H9 (cell line): ENCODE measurements around the gene MEGF9. TPM values are rescaled to one million over a fixed set of nuclear protein-coding genes. Genes with fewer than 3 reads are reported as not detected.

Source experiments
- DNase-seq: peaks from one replicate; pipeline ENCODE4 v3.0.0-alpha.2; 2017
- H2AFZ ChIP-seq: one replicate; pipeline ENCODE4 v1.6.1; 2013; ENCODE audit warnings: mild to moderate bottlenecking, low read length, control low read depth, moderate library complexity
- H2AK5ac ChIP-seq: 2 replicates; pipeline ENCODE4 v1.6.1; 2013; ENCODE audit warnings: low read length, control low read depth, mixed read lengths; ENCODE audit not compliant: insufficient read length
- H2BK120ac ChIP-seq: one replicate; pipeline ENCODE4 v1.6.1; 2013; ENCODE audit warnings: low read depth, mild to moderate bottlenecking, low read length, control low read depth, inconsistent platforms; ENCODE audit not compliant: poor library complexity, severe bottlenecking
- H2BK12ac ChIP-seq: 2 replicates; pipeline ENCODE4 v1.6.1; 2013; ENCODE audit warnings: low read length, control low read depth, mixed read lengths, low read depth; ENCODE audit not compliant: insufficient read length
- H2BK15ac ChIP-seq: 2 replicates; pipeline ENCODE4 v1.6.1; 2013; ENCODE audit warnings: low read depth, low read length, control low read depth
- H2BK20ac ChIP-seq: one replicate; pipeline ENCODE4 v1.6.1; 2013; ENCODE audit warnings: low read depth, mild to moderate bottlenecking, low read length, control low read depth, inconsistent platforms; ENCODE audit not compliant: poor library complexity, severe bottlenecking
- H2BK5ac ChIP-seq: 2 replicates; pipeline ENCODE4 v1.6.1; 2013; ENCODE audit warnings: low read length, control low read depth, mixed read lengths; ENCODE audit not compliant: insufficient read length
- H3K14ac ChIP-seq: 2 replicates; pipeline ENCODE4 v1.6.1; 2013; ENCODE audit warnings: low read length, control low read depth; ENCODE audit not compliant: insufficient read depth
- H3K18ac ChIP-seq: 2 replicates; pipeline ENCODE4 v1.6.1; 2013; ENCODE audit warnings: low read depth, mild to moderate bottlenecking, mixed read lengths, low read length, control low read depth; ENCODE audit not compliant: insufficient read length
- H3K23ac ChIP-seq: 2 replicates; pipeline ENCODE4 v1.6.1; 2013; ENCODE audit warnings: low read length, control low read depth, mixed read lengths, low read depth; ENCODE audit not compliant: insufficient read length
- H3K23me2 ChIP-seq: 2 replicates; pipeline ENCODE4 v1.6.1; 2013; ENCODE audit warnings: low read depth, mild to moderate bottlenecking, mixed read lengths, low read length, control low read depth; ENCODE audit not compliant: insufficient read length, poor library complexity, severe bottlenecking
- H3K27ac ChIP-seq: 2 replicates; pipeline ENCODE4 v1.5.1; 2013; ENCODE audit warnings: low read length, control low read depth, mixed read lengths, low read depth; ENCODE audit not compliant: insufficient read length
- H3K27me3 ChIP-seq: 2 replicates; pipeline ENCODE4 v1.6.1; 2013; ENCODE audit warnings: low read length, control low read depth, inconsistent platforms; ENCODE audit not compliant: insufficient read depth
- H3K4ac ChIP-seq: 2 replicates; pipeline ENCODE4 v1.6.1; 2013; ENCODE audit warnings: low read depth, mild to moderate bottlenecking, control low read depth, inconsistent platforms, low read length, moderate library complexity
- H3K4me1 ChIP-seq: 2 replicates; pipeline ENCODE4 v1.6.1; 2013; ENCODE audit warnings: low read length, control low read depth, inconsistent platforms; ENCODE audit not compliant: insufficient read depth
- H3K4me2 ChIP-seq: 2 replicates; pipeline ENCODE4 v1.6.1; 2013; ENCODE audit warnings: low read length, control low read depth, mixed read lengths; ENCODE audit not compliant: insufficient read length, insufficient read depth
- H3K56ac ChIP-seq: 2 replicates; pipeline ENCODE4 v1.6.1; 2013; ENCODE audit warnings: low read depth, mild to moderate bottlenecking, mixed read lengths, low read length, control low read depth; ENCODE audit not compliant: insufficient read length
- H3K79me1 ChIP-seq: 2 replicates; pipeline ENCODE4 v1.6.1; 2013; ENCODE audit warnings: low read depth, mild to moderate bottlenecking, moderate library complexity, low read length, control low read depth, inconsistent platforms; ENCODE audit not compliant: insufficient read depth, poor library complexity, severe bottlenecking
- H3K79me2 ChIP-seq: 2 replicates; pipeline ENCODE4 v1.6.1; 2013; ENCODE audit warnings: low read length, control low read depth, inconsistent platforms; ENCODE audit not compliant: insufficient read depth
- H3K9ac ChIP-seq: 2 replicates; pipeline ENCODE4 v1.6.1; 2013; ENCODE audit warnings: low read length, control low read depth, mixed read lengths; ENCODE audit not compliant: insufficient read length; ENCODE audit errors: extremely low read depth
- H3K9me3 ChIP-seq: one replicate; pipeline ENCODE4 v1.6.1; 2013; ENCODE audit warnings: low read depth, low read length, inconsistent platforms; ENCODE audit not compliant: control insufficient read depth
- H3T11ph ChIP-seq: one replicate; pipeline ENCODE4 v1.6.1; 2013; ENCODE audit warnings: mild to moderate bottlenecking, low read length, control low read depth, inconsistent platforms
- H4K20me1 ChIP-seq: one replicate; pipeline ENCODE4 v1.6.1; 2013; ENCODE audit not compliant: control insufficient read depth, insufficient read length, insufficient read depth
- H4K5ac ChIP-seq: 2 replicates; pipeline ENCODE4 v1.6.1; 2013; ENCODE audit warnings: low read depth, mild to moderate bottlenecking, mixed read lengths, low read length, control low read depth; ENCODE audit not compliant: insufficient read length
- H4K8ac ChIP-seq: replicated peaks from 2 replicates; pipeline ENCODE4 v1.6.1; 2013; ENCODE audit warnings: low read length, control low read depth, mixed read lengths, low read depth; ENCODE audit not compliant: insufficient read length
- H4K91ac ChIP-seq: 2 replicates; pipeline ENCODE4 v1.6.1; 2013; ENCODE audit warnings: low read depth, mild to moderate bottlenecking, moderate library complexity, mixed read lengths, low read length, control low read depth; ENCODE audit not compliant: insufficient read length
- H3K27ac Mint-ChIP-seq, 3 experiments: 2 replicates in 2 of 3; 3 replicates in 1 of 3; pipeline ENCODE4 v1.8.0; 2020 to 2021; ENCODE audit warnings: mixed read lengths in 3 of 3, mild to moderate bottlenecking in 1 of 3, moderate library complexity in 1 of 3
- H3K27me3 Mint-ChIP-seq: 2 replicates; pipeline ENCODE4 v1.8.0; 2021; ENCODE audit warnings: low read depth, mild to moderate bottlenecking, moderate library complexity, mixed read lengths
- H3K36me3 Mint-ChIP-seq, 3 experiments: 2 replicates in 2 of 3; 3 replicates in 1 of 3; pipeline ENCODE4 v1.8.0; 2020 to 2021; ENCODE audit warnings: low read depth in 3 of 3, mixed read lengths in 3 of 3; ENCODE audit not compliant: insufficient read depth in 1 of 3
- H3K4me1 Mint-ChIP-seq, 2 experiments: 2 replicates each; pipeline ENCODE4 v1.8.0; 2020; ENCODE audit warnings: mixed read lengths in 2 of 2
- H3K4me3 Mint-ChIP-seq, 2 experiments: 2 replicates in 1 of 2; 3 replicates in 1 of 2; pipeline ENCODE4 v1.8.0; 2020 to 2021; ENCODE audit warnings: mild to moderate bottlenecking in 2 of 2, mixed read lengths in 2 of 2, moderate library complexity in 1 of 2
- H3K9me3 Mint-ChIP-seq, 2 experiments: 2 replicates in 1 of 2; 3 replicates in 1 of 2; pipeline ENCODE4 v1.8.0; 2020; ENCODE audit warnings: mild to moderate bottlenecking in 2 of 2, mixed read lengths in 2 of 2, moderate library complexity in 1 of 2
- CTCF ChIP-seq: fragments of 200-600 bp; sonication (generic); conservative IDR thresholded peaks from 3 replicates; pipeline ENCODE4 v1.8.0; 2021; ENCODE audit warnings: antibody characterized with exemption, mild to moderate bottlenecking
- WGBS: extraction: QIAGEN DNeasy Blood & Tissue Kit; methylation state at CpG from one replicate; pipeline ENCODE4 v1.1.7; 2013; ENCODE audit warnings: missing lambda C conversion rate, low lambda C conversion rate, mixed read lengths; ENCODE audit not compliant: insufficient read length; ENCODE audit errors: extremely low coverage; 5-methylcytosine and 5-hydroxymethylcytosine counted together
- total RNA-seq: library from RNA; stranded (reverse); gene quantifications from 2 replicates; pipeline ENCODE4 v1.2.1, GENCODE V29; 2021

The MEGF9 gene
- total RNA-seq, 1 experiment from 2014 or later, result 0.94 TPM

- Histone ChIP-seq H3K27me3 (peaks cover 30% of the 10 kb centered on the region; the same call in 1 of the 2 replicates), H2BK5ac (no peak overlapping the region), H3K27ac (no peak overlapping the region), H3K79me1 (no peaks in the 10 kb centered on the region), H4K20me1 (no peaks in the 10 kb centered on the region), H3K18ac (no peak overlapping the region), H3K9ac (no peak overlapping the region), H3K56ac (no peak overlapping the region), H3K23me2 (no peaks in the 10 kb centered on the region), H3K79me2 (no peaks in the 10 kb centered on the region), H4K91ac (no peak overlapping the region), H3T11ph (no peak overlapping the region), H3K4me1 (no peaks in the 10 kb centered on the region), H2BK20ac (no peak overlapping the region), H3K4ac (no peak overlapping the region), H3K14ac (no peak overlapping the region), H2BK15ac (no peak overlapping the region), H4K5ac (no peak overlapping the region), H3K4me2 (no peak overlapping the region), H2BK12ac (no peak overlapping the region), H2BK120ac (no peak overlapping the region), H4K8ac (no peak overlapping the region), H2AFZ (no peak overlapping the region), H3K23ac (no peak overlapping the region), H3K9me3 (no peaks in the 10 kb centered on the region), H2AK5ac (no peak overlapping the region)
- no peak overlapping the region for H3K4me3 Mint-ChIP-seq
- H3K27me3 Mint-ChIP-seq, result peaks cover 28% of the 10 kb centered on the region
- peaks cover 2 to 5% of the 10 kb centered on the region in 2 experiments; a peak in 2 of 4 replicates for H3K4me1 Mint-ChIP-seq
- TF ChIP-seq CTCF, result no peak
- no peaks in the 10 kb centered on the region for H3K9me3 Mint-ChIP-seq
- no peaks in the 10 kb centered on the region for H3K36me3 Mint-ChIP-seq
- DNase-seq, result no peak
- H3K27ac Mint-ChIP-seq, result no peak overlapping the region
- no CpG with 5 or more reads among the region's 2 CpGs for WGBS
Observed at GRCh38 chr9:120698766-120699165, 15.5 kb downstream of the MEGF9 start.
